Ovary (tissue), 3 donors: ENCODE results near the gene GRM8.

Source experiments
- CTCF ChIP-seq, 3 donors: fragments of 450-650 bp in 2 of 3; fragments of 200-600 bp in 1 of 3; IDR thresholded peaks; one replicate each; pipeline versions ENCODE4 v1.5.1 to v1.8.0; 2016 to 2022; ENCODE audit warnings: antibody characterized with exemption in 3 of 3, mild to moderate bottlenecking in 1 of 3
- EP300 ChIP-seq: sonication (generic); formaldehyde crosslinking; IDR thresholded peaks from one replicate; pipeline ENCODE4 v1.6.1; 2017; ENCODE audit warnings: antibody characterized with exemption
- POLR2A ChIP-seq: fragments of 450-650 bp; IDR thresholded peaks from one replicate; pipeline ENCODE4 v1.6.1; 2017; ENCODE audit warnings: antibody characterized with exemption, mild to moderate bottlenecking, moderate library complexity
- donor health status: DM: no; HTN: no; CAD: no.

GRCh38 chr7:127257086-127257485 is 4.3 kb upstream of the GRM8 start:
- TF ChIP-seq CTCF (IDR thresholded peaks at IDR 0.05): no peak
- TF ChIP-seq EP300: no peak
- TF ChIP-seq POLR2A: no peak
